CD4-positive, alpha-beta T cell (primary cell): Measurements from ENCODE around the gene TUFM. TPM values are rescaled to one million over a fixed set of nuclear protein-coding genes. Genes with fewer than 3 reads are reported as not detected.
A peak's percentile ranks its signal among the peaks of the same experiment; 100 is the strongest.

Experiments
- ATAC-seq: fragments of 200-7000 bp; cut with Tn5 transposase; one replicate; pipeline ENCODE4 v1.10.0; 2022; ENCODE audit warnings: mild to moderate bottlenecking; ENCODE audit not compliant: poor library complexity
- CTCF ChIA-PET: fragments of 350-600 bp; sonication (Branson Sonifier 250); formaldehyde crosslinking; loops from one replicate; lab custom pipeline; 2021; ENCODE audit warnings: antibody characterized with exemption, inconsistent platforms; lab: Charles Lee
- POLR2A ChIA-PET: fragments of 350-600 bp; sonication (Branson Sonifier 250); formaldehyde crosslinking; loops from one replicate; lab custom pipeline; 2021; ENCODE audit warnings: antibody characterized with exemption, inconsistent platforms; lab: Charles Lee
- DNase-seq, 14 experiments: peaks; one replicate each; pipeline ENCODE4 v3.0.0-alpha.2; 2013 to 2020; ENCODE audit warnings: mixed read lengths in 2 of 14
- H3K27ac ChIP-seq, 2 donors: one replicate each; pipeline versions ENCODE4 v1.5.1 to v1.7.0; 2013; ENCODE audit warnings: low read length in 2 of 2, low read depth in 1 of 2, mild to moderate bottlenecking in 1 of 2
- H3K27me3 ChIP-seq, 2 experiments: 1 replicate in 1 of 2; 2 replicates in 1 of 2; pipeline versions ENCODE4 v1.6.1 to v1.7.0; 2013; ENCODE audit warnings: low read length in 2 of 2, control low read depth in 1 of 2, mild to moderate bottlenecking in 1 of 2, moderate library complexity in 1 of 2; ENCODE audit not compliant: insufficient read depth in 2 of 2, control insufficient read depth in 1 of 2
- H3K36me3 ChIP-seq: one replicate; pipeline ENCODE4 v1.6.1; 2013; ENCODE audit warnings: low read length, control low read depth; ENCODE audit not compliant: insufficient read depth
- H3K4me1 ChIP-seq: one replicate; pipeline ENCODE4 v1.6.1; 2013; ENCODE audit warnings: low read length, control low read depth; ENCODE audit not compliant: insufficient read depth
- H3K4me3 ChIP-seq: one replicate; pipeline ENCODE4 v1.5.1; 2013; ENCODE audit warnings: mild to moderate bottlenecking, low read length, moderate library complexity
- H3K9me3 ChIP-seq, 2 experiments: 1 replicate in 1 of 2; 2 replicates in 1 of 2; pipeline versions ENCODE4 v1.6.1 to v1.7.0; 2013; ENCODE audit warnings: low read length in 2 of 2, mild to moderate bottlenecking in 2 of 2, control low read depth in 1 of 2, moderate library complexity in 1 of 2; ENCODE audit not compliant: control insufficient read depth in 1 of 2, insufficient read depth in 1 of 2
- H3K27ac Mint-ChIP-seq: one replicate; pipeline ENCODE4 v1.8.0; 2020; ENCODE audit warnings: mixed read lengths
- H3K27me3 Mint-ChIP-seq: one replicate; pipeline ENCODE4 v1.8.0; 2021; ENCODE audit warnings: mixed read lengths
- H3K36me3 Mint-ChIP-seq: one replicate; pipeline ENCODE4 v1.8.0; 2021; ENCODE audit warnings: low read depth, mixed read lengths
- H3K4me1 Mint-ChIP-seq: one replicate; pipeline ENCODE4 v1.8.0; 2021; ENCODE audit warnings: low read depth, mixed read lengths
- H3K4me3 Mint-ChIP-seq: one replicate; pipeline ENCODE4 v1.8.0; 2020; ENCODE audit warnings: mild to moderate bottlenecking, mixed read lengths
- H3K9me3 Mint-ChIP-seq: one replicate; pipeline ENCODE4 v1.8.0; 2020; ENCODE audit warnings: mixed read lengths
- intact Hi-C, 2 experiments: fragments of 100-400 bp; cut with DNase I in 1 of 2; cut with micrococcal nuclease in 1 of 2; formaldehyde crosslinking; loops; one replicate each; pipeline versions ENCODE4 v1.15.1 to v1.9.0; 2023 to 2025; cut with DNase I, micrococcal nuclease
- total RNA-seq, 174 experiments: library from RNA in 2 of 174; stranded (reverse) in 2 of 174; gene quantifications; one replicate each; pipeline ENCODE4 v1.2.3 and lab custom pipeline; 2021 to 2026
- TF ChIP-seq, protein P1 (sequence below): fragments of 200-600 bp; IDR thresholded peaks from one replicate; pipeline ENCODE4 v1.8.0; 2022; ENCODE audit warnings: antibody characterized with exemption, mild to moderate bottlenecking

The TUFM gene
- total RNA-seq, 2 experiments from 2014 or later, result 102 to 103 TPM

DNA sequence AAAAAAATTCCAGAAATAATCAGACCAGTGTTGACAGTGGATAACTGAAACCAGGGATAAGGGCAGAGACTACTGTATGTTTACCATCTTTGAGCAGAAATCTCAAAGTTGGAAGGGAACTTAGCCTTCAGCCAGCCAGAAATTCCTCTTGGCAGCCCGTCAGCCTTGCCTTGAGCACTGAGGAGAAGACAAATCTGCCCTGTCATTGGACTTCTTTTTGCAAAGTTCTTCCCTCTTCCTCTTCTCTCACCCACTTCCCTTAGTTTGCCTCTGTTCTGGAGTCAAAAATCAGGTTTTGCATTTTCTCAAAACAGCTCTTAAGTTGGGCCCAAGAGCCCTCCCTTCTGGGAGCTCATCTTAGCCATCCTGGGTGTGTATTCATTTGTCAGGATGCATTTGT, 6.2 kb downstream of the TUFM start:
- intact Hi-C loops, result loop anchor here in 1 of 2 experiments (10.0 kb wide), 2 partner anchors 285 to 345 kb away; partner anchors contain the start of genes APOBR, CLN3 and SGF29
- ChIA-PET CTCF (no interaction called here), POLR2A (no interaction called here)
- ATAC-seq (no peak), DNase-seq (no peak)
- Histone ChIP-seq H3K27ac (no peak overlapping the region), H3K27me3 (no peaks in the 10 kb centered on the region), H3K4me1 (peaks cover 8% of the 10 kb centered on the region), H3K4me3 (no peak overlapping the region), H3K9me3 (no peaks in the 10 kb centered on the region), H3K36me3 (peaks cover 62% of the 10 kb centered on the region)
- Mint-ChIP-seq H3K27ac (no peak overlapping the region), H3K4me3 (no peak overlapping the region), H3K9me3 (no peaks in the 10 kb centered on the region), H3K27me3 (no peaks in the 10 kb centered on the region), H3K4me1 (peaks cover 13% of the 10 kb centered on the region), H3K36me3 (peaks cover 83% of the 10 kb centered on the region)
- TF ChIP-seq, protein P1, sequence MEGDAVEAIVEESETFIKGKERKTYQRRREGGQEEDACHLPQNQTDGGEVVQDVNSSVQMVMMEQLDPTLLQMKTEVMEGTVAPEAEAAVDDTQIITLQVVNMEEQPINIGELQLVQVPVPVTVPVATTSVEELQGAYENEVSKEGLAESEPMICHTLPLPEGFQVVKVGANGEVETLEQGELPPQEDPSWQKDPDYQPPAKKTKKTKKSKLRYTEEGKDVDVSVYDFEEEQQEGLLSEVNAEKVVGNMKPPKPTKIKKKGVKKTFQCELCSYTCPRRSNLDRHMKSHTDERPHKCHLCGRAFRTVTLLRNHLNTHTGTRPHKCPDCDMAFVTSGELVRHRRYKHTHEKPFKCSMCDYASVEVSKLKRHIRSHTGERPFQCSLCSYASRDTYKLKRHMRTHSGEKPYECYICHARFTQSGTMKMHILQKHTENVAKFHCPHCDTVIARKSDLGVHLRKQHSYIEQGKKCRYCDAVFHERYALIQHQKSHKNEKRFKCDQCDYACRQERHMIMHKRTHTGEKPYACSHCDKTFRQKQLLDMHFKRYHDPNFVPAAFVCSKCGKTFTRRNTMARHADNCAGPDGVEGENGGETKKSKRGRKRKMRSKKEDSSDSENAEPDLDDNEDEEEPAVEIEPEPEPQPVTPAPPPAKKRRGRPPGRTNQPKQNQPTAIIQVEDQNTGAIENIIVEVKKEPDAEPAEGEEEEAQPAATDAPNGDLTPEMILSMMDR, result no peak

DNA sequence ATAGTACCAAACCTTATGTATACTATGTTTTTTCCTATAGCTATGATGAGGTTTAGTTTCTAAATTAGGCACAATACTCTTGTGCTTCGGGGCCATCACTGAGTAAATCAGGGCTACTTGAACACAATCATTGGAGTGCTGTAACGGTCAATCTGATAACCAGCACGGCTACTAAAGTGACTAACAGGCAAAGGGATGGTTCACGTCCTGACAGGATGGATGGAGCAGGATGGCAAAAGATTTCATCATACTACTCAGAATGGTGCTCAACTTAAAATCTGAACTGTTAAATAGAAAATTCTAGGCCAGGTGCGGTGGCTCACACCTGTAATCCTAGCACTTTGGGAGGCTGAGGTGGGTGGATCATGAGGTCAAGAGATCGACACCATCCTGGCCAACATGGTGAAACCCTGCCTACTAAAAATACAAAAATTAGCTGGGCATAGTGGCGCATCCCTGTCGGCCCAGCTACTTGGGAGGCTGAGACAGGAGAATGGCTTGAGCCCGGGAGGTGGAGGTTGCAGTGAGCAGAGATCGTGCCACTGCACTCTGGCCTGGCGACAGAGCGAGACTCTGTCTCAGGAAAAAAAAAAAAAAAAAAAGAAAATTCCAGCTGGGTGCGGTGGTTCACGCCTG, 7.0 kb downstream of the TUFM start:
- Histone ChIP-seq H3K36me3 (peaks cover 62% of the 10 kb centered on the region), H3K27ac (no peak overlapping the region), H3K4me3 (no peak overlapping the region), H3K27me3 (no peaks in the 10 kb centered on the region), H3K9me3 (no peaks in the 10 kb centered on the region), H3K4me1 (no peaks in the 10 kb centered on the region)
- DNase-seq, result no peak
- no peaks in the 10 kb centered on the region for H3K9me3 Mint-ChIP-seq
- H3K4me3 Mint-ChIP-seq, result no peak overlapping the region
- no peak for ATAC-seq
- H3K36me3 Mint-ChIP-seq, result peaks cover 83% of the 10 kb centered on the region
- H3K27me3 Mint-ChIP-seq, result no peaks in the 10 kb centered on the region
- CTCF ChIA-PET, result interaction anchor here (0.7 kb wide), 1 partner anchor 106 kb away, joined by 6 read pairs; no protein-coding TSS in a partner anchor
- intact Hi-C loops, result no loop called here
- no peak overlapping the region for H3K27ac Mint-ChIP-seq
- peaks cover 6% of the 10 kb centered on the region for H3K4me1 Mint-ChIP-seq
- POLR2A ChIA-PET, result interaction anchor here (1.4 kb wide), 1 partner anchor 13 kb away, joined by 3 read pairs; no protein-coding TSS in a partner anchor
- TF ChIP-seq, protein P1, result no peak

DNA sequence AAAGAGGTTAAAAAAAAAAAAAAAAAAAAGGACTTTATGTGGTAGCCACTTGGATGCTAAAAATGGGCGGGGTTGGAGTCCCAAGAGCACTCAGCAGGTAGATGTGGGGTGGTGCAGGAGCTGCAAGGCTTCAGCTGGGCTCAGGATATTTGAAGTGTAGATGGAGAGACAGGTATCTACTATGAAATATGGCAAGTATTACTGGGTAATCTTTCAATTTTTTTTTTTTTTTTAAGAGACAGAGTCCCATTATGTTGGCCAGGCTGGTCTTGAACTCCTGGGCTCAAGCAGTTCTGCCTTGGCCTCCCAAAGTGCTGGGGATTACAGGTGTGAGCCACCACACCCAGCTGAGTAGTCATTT, 7.6 kb downstream of the TUFM start:
- no peak for DNase-seq
- peaks cover 62% of the 10 kb centered on the region for H3K36me3 ChIP-seq
- H3K9me3 ChIP-seq, result no peaks in the 10 kb centered on the region
- peak; percentile 33 for ATAC-seq
- no peaks in the 10 kb centered on the region for H3K27me3 ChIP-seq
- no peak overlapping the region for H3K27ac ChIP-seq
- ChIA-PET CTCF (interaction anchor here (0.7 kb wide), 1 partner anchor 107 kb away, joined by 6 read pairs; no protein-coding TSS in a partner anchor), POLR2A (interaction anchor here (1.4 kb wide), 2 partner anchors 13 to 16 kb away, joined by 3 to 6 read pairs; partner anchors contain the start of gene ATXN2L)
- Mint-ChIP-seq H3K4me3 (no peak overlapping the region), H3K27me3 (no peaks in the 10 kb centered on the region), H3K9me3 (no peaks in the 10 kb centered on the region), H3K36me3 (peaks cover 83% of the 10 kb centered on the region), H3K27ac (peak overlapping the region; percentile 31), H3K4me1 (peaks cover 6% of the 10 kb centered on the region)
- no peaks in the 10 kb centered on the region for H3K4me1 ChIP-seq
- TF ChIP-seq, protein P1, result no peak
- H3K4me3 ChIP-seq, result no peak overlapping the region
- intact Hi-C loops, result no loop called here
